ENCODE measurements around the gene SPOPL. TPM values are rescaled to one million over a fixed set of nuclear protein-coding genes. Genes with fewer than 3 reads are reported as not detected.

The SPOPL gene
- total and polyA plus RNA-seq, 9 of the 15 experiments (the other 6 are each of a cell fraction or from before 2014, with no cell fraction given) = 0.53 to 6.1 (median 4.1) TPM

GRCh38 chr2:138501425-138502254 lies at the start of gene SPOPL (continued):
- TF ChIP-seq ZBTB40 (IDR thresholded peaks at IDR 0.05) = peak; percentile 77
- peak; percentile 25; the same call in 1 of the 2 replicates for TF ChIP-seq ZBTB40 (CRISPR knock-in tag; IDR thresholded peaks at IDR 0.05)
- TF ChIP-seq ZNF316 (IDR thresholded peaks at IDR 0.05) = no peak
- peak; percentile 93 for TF ChIP-seq GABPA (tag; conservative IDR thresholded peaks at IDR 0.05; ENCODE audit: low read depth)
- no peak for TF ChIP-seq GMEB1 (CRISPR knock-in tag; IDR thresholded peaks at IDR 0.05)
- TF ChIP-seq CLOCK (CRISPR knock-in tag; IDR thresholded peaks at IDR 0.05; ENCODE audit: borderline replicate concordance) = no peak
- no peak for TF ChIP-seq TGIF2 (CRISPR knock-in tag; IDR thresholded peaks at IDR 0.05)
- TF ChIP-seq CHD4 (IDR thresholded peaks at IDR 0.05; ENCODE audit: insufficient read depth, insufficient replicate concordance, low read depth, low read length, poor library complexity, severe bottlenecking) = no peak
- no peak for TF ChIP-seq TSC22D4 (tag; IDR thresholded peaks at IDR 0.05)
- TF ChIP-seq TCF7 (IDR thresholded peaks at IDR 0.05; ENCODE audit: borderline replicate concordance) = no peak
